ENCODE data around the gene CLEC2L. TPM values are rescaled to one million over a fixed set of nuclear protein-coding genes. Genes with fewer than 3 reads are reported as not detected.

Gene CLEC2L
- total RNA-seq, 1 donor from 2014 or later: not detected

DNA sequence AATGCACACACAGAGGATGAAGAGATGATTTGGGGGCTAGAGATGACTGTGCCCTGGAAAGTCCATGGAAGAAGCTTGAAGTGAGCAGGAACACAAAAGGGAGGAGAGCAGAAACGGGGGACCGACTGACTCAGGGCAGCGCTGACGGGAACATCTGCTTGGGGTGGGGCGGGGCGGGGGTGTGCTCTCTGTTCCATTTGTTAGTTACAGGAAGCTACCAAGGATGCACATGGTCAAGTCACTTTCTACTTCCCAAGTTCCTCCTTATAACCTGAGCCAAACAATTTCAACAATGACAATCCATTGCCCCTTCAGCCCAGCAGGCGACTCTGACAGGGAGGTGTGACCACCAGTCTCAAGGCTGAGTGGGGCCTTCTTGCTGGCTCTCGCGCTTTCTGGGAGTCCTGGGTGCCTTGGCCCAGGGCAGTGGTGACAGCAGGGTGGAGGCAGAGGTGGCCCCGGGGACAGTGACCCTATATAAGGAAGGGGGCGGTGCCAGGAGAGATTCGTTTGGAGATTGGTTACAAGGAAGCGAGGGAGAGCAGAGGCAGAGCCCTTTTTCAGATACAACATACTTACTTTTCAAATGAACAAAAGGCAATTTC, 39.6 kb downstream of the CLEC2L start:
- TF ChIP-seq, protein P1, sequence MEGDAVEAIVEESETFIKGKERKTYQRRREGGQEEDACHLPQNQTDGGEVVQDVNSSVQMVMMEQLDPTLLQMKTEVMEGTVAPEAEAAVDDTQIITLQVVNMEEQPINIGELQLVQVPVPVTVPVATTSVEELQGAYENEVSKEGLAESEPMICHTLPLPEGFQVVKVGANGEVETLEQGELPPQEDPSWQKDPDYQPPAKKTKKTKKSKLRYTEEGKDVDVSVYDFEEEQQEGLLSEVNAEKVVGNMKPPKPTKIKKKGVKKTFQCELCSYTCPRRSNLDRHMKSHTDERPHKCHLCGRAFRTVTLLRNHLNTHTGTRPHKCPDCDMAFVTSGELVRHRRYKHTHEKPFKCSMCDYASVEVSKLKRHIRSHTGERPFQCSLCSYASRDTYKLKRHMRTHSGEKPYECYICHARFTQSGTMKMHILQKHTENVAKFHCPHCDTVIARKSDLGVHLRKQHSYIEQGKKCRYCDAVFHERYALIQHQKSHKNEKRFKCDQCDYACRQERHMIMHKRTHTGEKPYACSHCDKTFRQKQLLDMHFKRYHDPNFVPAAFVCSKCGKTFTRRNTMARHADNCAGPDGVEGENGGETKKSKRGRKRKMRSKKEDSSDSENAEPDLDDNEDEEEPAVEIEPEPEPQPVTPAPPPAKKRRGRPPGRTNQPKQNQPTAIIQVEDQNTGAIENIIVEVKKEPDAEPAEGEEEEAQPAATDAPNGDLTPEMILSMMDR (conservative IDR thresholded peaks at IDR 0.05; ENCODE audit: low read depth, low read length): no peak
- DNase-seq (ENCODE audit: low read depth): no peak
- no peak overlapping the region for H3K4me3 ChIP-seq (ENCODE audit: low read depth, low read length)

GRCh38 chr7:139563856-139564255, 40.4 kb downstream of the CLEC2L start:
- no peak for DNase-seq (ENCODE audit: low read depth)
- no peak overlapping the region for H3K4me3 ChIP-seq (ENCODE audit: low read depth, low read length)
- TF ChIP-seq, protein P1 (conservative IDR thresholded peaks at IDR 0.05; ENCODE audit: low read depth, low read length): no peak

- H3K4me3 ChIP-seq (ENCODE audit: low read depth, low read length): no peak overlapping the region
- no peak for DNase-seq (ENCODE audit: low read depth)
- TF ChIP-seq, protein P1 (conservative IDR thresholded peaks at IDR 0.05; ENCODE audit: low read depth, low read length): no peak
Observed at GRCh38 chr7:139566075-139566474, 42.6 kb downstream of the CLEC2L start.

DNA sequence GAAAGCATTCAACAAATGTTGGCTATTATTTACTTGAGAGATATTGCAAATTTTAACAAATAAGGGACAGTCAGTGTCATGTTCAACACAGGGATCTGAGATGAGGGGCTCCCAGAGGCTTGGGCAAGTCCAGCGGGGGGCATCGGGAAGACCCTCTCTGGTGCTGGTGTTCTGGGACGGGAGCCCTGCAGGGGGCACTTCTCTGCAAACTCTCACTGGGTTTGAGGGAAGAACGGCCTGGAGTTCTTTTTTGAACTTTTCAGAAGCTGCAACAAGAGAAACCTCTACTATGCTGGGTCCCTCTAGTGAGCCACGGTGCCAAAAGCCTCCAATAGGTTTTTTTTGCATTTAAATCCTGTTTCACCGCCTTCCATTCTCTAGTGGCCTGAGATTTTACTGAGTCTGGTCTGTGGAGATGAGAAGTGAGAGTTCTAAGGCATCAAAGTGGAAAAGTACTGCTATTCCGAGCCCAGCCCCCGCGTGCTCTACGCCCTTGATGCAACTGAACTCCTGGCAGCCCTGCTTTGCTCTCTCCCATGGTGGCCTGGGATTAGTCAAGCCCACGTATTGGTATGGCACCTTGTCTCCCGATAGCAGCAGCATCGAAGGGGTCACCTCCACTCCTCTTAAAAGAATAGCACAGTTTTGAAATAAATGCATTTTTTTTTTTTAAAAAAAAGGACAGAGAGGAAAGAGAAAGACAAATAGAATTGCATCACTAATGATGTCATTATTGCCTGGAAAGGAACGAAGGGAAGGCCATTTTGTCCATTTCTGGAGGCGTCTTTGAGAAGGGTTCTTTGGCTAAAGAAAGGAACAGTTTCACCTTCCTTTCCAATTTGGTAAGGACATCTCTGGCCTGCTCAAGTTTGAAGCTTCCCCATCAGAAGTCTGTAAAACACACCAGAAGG, 43.5 kb downstream of the CLEC2L start:
- no peak overlapping the region for H3K4me3 ChIP-seq (ENCODE audit: low read depth, low read length)
- TF ChIP-seq, protein P1 (conservative IDR thresholded peaks at IDR 0.05; ENCODE audit: low read depth, low read length): no peak
- no peak for DNase-seq (ENCODE audit: low read depth)

DNA sequence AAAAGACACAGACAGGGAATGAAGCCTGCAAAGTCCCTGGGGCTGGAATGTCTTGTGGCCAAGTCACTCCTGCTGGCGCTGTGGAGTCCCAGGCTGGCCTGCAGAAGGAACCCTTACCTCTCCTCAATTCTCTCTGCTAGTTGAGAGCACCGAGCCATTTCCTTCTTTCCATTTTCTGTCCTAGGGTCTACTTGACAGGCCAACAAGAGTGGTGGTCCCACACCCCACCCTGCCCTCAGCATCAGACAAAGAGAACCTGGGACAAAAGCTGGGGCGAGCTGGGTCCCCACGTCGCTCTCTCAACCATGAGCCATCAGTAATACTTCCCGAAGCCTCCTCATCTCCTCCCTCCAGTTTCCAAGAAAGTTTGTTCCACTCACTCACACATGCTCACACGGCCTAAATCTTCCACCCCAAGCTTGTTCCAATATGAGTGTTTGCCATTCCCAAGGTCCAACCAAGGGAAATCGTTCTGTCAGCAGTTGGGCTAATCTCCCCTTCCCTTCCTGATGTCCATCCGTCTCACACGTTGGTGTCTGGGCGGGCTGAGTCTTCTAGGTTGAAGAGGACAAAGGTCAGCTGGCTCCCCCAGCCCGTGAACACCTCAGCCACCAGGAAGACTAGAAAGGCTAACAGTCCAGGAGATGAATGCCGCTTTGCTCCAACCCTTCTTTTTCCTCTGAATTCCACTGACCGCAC, 44.3 kb downstream of the CLEC2L start:
- DNase-seq (ENCODE audit: low read depth): no peak
- TF ChIP-seq, protein P1 (conservative IDR thresholded peaks at IDR 0.05; ENCODE audit: low read depth, low read length): no peak
- H3K4me3 ChIP-seq (ENCODE audit: low read depth, low read length): no peak overlapping the region

GRCh38 chr7:139568346-139568675, 44.8 kb downstream of the CLEC2L start:
- H3K4me3 ChIP-seq (ENCODE audit: low read depth, low read length): no peak overlapping the region
- no peak for DNase-seq (ENCODE audit: low read depth)
- TF ChIP-seq, protein P1 (conservative IDR thresholded peaks at IDR 0.05; ENCODE audit: low read depth, low read length): no peak

Data from epithelial cell of proximal tubule (primary cell).